Measurements from ENCODE around the gene UQCC2.

DNA sequence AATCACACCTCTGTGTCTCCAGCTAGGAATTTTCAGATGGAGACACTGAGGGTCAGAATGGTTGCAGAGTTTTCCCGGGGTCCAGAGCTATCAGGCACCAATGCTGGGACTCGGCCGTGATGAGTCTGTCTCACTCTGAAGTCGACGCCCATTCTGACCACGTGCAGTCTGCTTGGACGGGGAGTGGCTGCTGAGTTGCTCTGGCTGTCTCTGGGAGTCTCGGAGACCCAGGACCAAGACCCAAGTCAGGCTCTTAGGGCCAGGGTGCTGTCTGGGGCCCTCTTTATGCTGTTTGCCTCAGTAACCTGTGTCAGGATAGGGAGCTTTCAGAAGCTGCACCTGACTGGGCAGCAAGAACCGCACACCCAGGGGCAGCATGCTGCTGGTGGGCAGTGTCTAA lies 30.6 kb upstream of the UQCC2 start:
- TF ChIP-seq, protein P1, sequence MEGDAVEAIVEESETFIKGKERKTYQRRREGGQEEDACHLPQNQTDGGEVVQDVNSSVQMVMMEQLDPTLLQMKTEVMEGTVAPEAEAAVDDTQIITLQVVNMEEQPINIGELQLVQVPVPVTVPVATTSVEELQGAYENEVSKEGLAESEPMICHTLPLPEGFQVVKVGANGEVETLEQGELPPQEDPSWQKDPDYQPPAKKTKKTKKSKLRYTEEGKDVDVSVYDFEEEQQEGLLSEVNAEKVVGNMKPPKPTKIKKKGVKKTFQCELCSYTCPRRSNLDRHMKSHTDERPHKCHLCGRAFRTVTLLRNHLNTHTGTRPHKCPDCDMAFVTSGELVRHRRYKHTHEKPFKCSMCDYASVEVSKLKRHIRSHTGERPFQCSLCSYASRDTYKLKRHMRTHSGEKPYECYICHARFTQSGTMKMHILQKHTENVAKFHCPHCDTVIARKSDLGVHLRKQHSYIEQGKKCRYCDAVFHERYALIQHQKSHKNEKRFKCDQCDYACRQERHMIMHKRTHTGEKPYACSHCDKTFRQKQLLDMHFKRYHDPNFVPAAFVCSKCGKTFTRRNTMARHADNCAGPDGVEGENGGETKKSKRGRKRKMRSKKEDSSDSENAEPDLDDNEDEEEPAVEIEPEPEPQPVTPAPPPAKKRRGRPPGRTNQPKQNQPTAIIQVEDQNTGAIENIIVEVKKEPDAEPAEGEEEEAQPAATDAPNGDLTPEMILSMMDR (conservative IDR thresholded peaks at IDR 0.05), result no peak
- TF ChIP-seq ZFX (IDR thresholded peaks at IDR 0.05), result no peak

Data from C4-2B (cell line).